Measurements from ENCODE around the gene MRNIP.

MRNIP gene

DNA sequence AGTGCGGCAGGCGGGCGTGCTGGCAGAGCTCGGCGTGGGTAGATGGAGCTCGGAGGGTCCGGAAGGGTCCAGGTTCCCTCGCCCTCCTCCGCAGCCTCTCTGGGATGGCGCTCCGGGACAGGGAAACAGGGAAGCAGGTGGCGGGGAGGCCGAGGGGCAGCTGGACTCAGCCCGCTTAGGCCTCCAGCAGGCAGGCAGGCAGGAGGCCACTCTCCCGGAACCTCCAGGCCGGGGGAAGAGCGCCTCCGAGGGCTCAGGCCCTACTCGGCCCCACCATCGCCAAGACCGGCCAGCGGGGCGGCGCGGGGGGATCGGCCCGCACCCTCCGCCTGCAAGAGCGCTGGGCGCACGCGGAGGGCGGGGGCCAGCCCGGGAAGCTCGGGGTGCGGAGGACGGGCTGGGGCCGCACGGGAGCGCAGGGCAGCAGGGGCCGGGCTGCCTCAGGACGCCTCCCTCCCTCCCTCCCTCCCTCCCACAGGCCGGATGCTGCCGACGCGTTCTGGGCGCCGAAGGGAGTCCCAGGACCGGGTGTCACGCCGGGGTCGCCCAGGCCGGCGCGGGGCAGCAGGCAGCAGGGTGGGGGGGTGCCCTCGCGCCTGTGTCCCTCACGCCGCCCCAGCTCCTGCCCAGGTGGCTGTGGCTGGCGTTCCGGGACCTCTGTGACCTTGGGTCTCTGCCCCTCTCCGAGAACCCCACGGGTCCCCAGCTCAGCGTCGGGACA lies 52.9 kb downstream of the MRNIP start:
- no peak for DNase-seq (ENCODE audit: extremely low read depth in 1 of 2, low read depth in 1 of 2)

DNA sequence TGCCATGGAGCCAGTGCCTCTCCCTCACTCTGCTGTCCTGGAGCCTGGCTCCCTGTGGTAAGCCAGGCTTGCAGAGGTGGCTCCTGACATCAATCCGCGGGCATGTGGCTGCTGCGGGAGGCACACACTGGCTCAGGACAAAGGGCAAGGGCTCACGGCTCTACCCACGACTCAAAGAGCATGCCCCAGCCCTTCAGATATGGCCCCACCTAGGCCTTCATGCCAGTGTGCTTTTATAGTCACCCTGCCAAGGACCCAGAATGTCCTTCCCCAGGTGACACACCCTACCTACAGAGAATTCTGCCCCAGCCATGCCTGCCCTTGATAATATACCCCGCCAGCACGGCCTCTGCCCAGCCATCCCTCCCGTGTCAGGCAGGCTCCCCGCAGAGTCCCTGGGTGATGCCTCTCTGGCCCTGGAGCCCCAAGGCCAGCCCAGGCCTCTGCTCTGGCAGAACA lies 53.5 kb downstream of the MRNIP start:
- DNase-seq (ENCODE audit: extremely low read depth in 1 of 2, low read depth in 1 of 2), result no peak

DNA sequence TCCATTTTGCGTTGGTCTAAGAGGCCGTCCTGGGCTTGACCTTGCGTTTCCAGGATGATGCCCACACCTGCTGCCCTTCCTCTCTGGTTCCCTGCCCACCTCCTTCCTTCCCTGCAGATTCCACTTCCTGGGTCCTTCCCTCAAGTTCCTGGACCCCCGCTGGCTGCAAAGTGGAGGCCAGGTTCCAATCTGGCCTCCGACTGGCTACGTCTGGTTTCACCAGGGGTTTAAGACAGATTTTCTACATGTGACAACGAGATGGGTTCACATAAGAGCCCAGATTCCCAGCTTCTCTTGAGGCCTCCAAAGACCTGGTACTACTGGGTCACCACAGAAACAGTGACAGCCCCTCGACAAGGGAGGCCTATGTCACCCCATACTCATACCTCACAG lies 54.1 kb downstream of the MRNIP start:
- no peak for DNase-seq (ENCODE audit: extremely low read depth in 1 of 2, low read depth in 1 of 2)

DNA sequence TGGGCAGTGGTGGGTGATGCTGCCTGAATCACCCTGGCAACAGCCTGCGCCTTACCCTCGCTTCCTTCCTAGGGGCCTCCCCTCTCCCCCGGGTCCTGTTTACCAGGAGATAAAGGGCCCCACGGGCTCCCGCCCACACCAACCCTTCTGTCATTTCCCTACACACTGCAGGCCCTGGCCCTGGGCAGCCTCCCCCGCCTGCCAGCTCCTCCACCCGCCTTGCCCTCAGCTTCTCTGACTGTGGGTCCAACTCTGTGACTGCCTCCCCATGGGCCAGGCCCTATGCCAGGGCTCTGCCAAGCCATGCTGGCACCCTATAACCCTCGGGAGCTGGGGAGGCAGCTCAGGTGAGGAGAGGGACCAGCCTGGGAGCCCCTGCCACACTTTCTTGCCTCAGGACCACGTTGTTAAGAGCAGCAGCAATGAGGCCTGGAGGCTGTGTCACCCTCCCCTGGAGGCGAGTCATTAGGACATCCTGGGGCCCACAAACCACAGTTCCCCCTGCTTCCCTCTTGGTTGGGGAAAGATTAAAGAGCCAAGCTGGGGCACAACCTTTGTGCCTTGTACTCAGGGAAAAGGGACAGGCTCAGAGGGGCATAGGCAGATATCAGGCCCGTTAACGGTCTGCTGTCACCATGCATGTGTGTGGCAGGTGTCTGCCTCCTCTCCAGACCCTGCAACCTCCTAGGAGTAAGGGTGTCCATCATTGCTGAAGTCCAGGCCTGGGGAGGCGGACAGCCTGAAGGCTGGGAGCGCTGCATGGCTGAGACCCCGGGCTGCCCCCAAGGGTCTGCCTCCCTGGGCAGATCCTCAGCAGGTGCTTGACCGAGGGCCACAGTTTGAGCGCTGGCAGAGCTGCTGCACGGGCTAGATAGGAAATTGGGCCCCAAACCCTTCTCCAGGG lies 54.7 kb downstream of the MRNIP start:
- DNase-seq (ENCODE audit: extremely low read depth in 1 of 2, low read depth in 1 of 2), result no peak

DNA sequence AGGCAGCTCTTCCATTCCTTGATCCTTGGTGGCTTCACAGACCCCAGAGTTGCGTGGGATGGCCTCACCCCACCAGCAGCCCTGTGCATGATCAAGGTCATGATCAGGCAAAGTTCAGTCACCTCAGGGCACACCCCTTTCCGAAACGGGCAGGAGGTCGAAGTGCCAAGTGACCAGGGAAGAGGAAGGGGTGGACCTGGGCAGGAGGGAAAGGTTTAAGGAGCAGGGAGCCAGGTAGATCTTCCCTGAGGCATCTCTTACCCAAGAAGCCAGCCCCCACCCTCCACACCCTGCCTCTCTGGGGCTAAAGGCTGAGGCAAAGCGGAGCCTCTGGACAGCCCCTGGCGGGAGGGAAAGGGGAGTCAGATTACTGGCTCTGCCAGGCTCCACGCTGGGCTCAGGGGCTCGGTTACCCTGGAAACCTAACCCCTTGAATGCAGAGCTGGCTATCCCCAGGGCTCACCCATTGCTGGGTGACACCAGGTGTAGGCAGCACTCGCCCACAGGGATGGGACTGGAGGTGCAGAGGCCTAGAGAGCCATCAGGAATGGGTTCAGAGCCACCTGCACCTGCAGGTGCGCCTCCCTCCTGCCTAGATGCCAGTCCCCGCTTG lies 55.6 kb downstream of the MRNIP start:
- DNase-seq (ENCODE audit: extremely low read depth in 1 of 2, low read depth in 1 of 2), result no peak

GRCh38 chr5:179802207-179802883 lies 56.3 kb downstream of the MRNIP start:
- DNase-seq (ENCODE audit: extremely low read depth in 1 of 2, low read depth in 1 of 2), result no peak

DNA sequence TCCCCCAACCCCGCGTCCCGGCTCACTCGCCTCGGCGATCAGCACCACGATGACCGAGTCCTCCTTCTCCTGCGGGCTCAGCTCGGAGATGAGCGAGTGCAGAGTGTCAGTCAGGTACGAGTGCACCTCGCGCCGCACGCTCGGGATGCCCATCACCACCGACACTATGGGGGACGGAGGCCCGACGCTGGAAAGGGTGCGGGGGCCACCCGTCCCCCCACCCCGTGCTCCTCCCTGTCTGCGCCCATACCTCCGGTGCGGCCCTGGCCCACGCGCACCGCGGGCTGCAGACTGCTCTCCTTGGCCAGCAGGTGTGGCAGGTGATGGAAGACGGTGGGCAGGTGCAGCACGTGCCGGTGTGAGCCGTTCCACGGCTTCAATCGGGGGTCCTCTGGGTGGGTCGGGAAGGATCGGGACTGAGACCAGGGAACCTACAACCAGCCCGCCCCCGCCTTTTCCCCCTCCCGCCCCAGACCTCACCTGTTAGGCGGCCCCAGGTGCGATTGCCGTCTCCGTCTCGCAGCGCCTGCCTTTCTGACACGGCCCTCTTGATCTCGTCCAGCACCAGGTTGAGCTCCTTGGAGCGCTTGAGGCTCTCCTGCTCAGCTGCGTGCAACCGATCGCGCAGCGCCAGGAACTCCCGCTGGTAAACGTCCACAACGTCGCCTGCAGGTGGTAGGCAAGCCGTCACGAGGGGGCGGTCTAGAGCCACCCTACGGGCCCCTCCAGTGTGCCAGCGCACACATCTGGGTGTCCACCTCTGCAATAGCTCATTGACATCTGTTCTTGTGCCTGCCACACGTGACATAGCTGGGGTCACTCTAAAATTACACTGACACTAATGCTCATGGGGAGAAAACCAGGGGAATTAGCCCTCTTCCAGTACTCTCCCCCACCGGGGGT lies 57.1 kb downstream of the MRNIP start:
- peak; percentile 62 to 78 for DNase-seq (ENCODE audit: extremely low read depth in 1 of 2, low read depth in 1 of 2)

DNA sequence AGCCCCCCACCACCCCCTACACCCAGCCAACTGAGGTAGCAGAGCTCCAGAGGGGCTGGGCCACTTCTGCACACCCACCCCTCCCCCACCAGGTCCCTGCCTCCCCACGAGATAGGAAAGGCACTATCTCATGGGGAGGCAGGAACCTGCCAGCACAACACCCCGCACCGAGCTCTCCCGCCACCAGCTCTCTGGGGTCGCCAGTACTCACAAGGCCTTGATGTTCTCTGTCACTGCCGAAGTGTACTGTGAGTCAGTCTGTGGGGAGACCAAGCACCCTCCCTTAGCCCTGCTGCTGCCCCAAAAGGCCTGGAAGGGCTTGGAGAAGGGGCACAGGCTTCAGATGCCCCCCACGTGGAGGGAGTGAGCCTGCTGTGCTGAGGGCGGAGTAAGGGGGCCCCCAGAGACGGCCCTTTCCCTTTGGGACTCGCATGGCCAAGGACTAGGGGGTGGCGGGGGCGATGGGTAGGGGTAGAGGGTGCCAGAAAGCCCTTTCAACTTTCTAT lies 57.9 kb downstream of the MRNIP start:
- no peak for DNase-seq (ENCODE audit: extremely low read depth in 1 of 2, low read depth in 1 of 2)

GRCh38 chr5:179800071-179800695 lies 58.4 kb downstream of the MRNIP start:
- DNase-seq (ENCODE audit: extremely low read depth in 1 of 2, low read depth in 1 of 2), result no peak

GRCh38 chr5:179799644-179799973 lies 59.0 kb downstream of the MRNIP start:
- DNase-seq (ENCODE audit: extremely low read depth in 1 of 2, low read depth in 1 of 2), result no peak

GRCh38 chr5:179798771-179799643 lies 59.6 kb downstream of the MRNIP start:
- no peak for DNase-seq (ENCODE audit: extremely low read depth in 1 of 2, low read depth in 1 of 2)

DNA sequence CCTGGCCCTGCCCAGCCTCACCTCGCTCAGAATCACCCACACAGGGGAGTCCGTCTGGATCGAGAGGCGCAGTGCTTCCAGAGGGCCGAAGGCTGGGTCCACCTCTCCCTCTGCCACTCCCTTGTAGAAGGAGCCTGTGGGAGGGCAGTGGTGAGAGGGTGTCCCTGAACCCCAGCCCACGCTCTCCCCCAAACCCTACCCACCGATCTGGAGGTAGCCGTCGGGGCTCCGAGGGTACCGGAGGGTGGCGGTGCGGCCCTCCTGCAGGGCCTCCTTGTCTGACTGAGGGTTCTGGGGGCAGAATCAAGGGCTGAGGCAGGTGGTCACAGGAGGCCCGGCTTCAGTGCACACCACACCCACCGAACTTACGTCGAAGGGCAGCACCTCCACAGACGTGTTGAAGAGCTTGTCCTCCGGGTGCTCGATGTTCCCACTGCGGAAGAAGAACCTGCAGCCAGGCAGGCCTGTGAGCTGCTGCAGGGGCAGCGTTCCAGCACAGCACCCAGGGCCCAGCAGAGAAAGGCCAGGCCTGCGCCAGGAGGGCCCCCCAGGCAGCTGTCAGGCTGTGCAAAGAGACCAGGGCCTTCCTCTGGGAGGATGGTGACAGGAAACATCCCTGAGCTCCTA lies 60.4 kb downstream of the MRNIP start:
- no peak for DNase-seq (ENCODE audit: extremely low read depth in 1 of 2, low read depth in 1 of 2)

- DNase-seq (ENCODE audit: extremely low read depth in 1 of 2, low read depth in 1 of 2), result no peak
Observed at GRCh38 chr5:179797741-179798140, 60.9 kb downstream of the MRNIP start.

DNA sequence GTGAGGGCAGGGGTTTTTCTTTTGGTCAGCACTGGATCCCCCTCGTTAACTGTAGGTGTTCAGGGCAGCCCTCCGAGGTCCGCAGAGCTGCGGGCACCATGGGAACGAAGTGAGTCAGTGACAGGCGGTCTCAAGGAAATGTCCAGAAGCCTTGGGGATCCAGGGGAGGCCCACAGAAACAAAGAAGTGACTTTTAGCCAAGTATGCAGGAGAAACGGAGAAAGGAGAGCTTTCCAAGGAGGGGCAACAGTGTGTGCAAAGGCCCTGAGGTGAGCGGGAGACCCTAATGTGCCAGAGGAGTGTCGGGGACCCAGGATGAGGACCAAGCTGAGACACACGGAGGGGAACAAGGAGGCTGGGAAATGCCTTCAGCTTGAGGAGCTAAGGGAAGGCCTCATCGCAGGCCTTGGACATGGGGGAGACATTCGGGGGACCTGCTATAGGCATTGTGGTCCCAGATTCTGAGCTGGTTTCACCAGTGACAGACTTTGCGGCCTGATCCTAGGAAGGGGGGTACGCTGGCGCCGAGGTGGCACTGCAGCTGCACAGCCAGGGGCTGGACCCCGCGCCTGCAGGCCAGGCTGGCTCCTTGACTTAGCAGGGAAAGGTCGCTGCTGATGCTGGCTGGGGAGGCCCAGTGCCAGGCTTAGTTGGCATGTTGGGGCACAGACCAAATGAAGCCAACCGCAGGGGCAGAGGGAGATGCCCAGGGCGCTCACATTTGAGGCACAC lies 61.6 kb downstream of the MRNIP start:
- no peak for DNase-seq (ENCODE audit: extremely low read depth in 1 of 2, low read depth in 1 of 2)

- peak in 1 of 2 donors; percentile 59 for DNase-seq (ENCODE audit: extremely low read depth in 1 of 2, low read depth in 1 of 2)
Observed at GRCh38 chr5:179795863-179796833, 62.5 kb downstream of the MRNIP start.
